Measurements from ENCODE around the gene COPS4. TPM values are rescaled to one million over a fixed set of nuclear protein-coding genes. Genes with fewer than 3 reads are reported as not detected.
A peak's percentile ranks its signal among the peaks of the same experiment; 100 is the strongest.
"Not testable (repeated sequence)": the region's sequence is repeated elsewhere in the genome, so short reads cannot be mapped to it uniquely, and the experiment has no call there.

Gene COPS4
- total RNA-seq, 1 donor from 2014 or later, result 24.3 TPM

DNA sequence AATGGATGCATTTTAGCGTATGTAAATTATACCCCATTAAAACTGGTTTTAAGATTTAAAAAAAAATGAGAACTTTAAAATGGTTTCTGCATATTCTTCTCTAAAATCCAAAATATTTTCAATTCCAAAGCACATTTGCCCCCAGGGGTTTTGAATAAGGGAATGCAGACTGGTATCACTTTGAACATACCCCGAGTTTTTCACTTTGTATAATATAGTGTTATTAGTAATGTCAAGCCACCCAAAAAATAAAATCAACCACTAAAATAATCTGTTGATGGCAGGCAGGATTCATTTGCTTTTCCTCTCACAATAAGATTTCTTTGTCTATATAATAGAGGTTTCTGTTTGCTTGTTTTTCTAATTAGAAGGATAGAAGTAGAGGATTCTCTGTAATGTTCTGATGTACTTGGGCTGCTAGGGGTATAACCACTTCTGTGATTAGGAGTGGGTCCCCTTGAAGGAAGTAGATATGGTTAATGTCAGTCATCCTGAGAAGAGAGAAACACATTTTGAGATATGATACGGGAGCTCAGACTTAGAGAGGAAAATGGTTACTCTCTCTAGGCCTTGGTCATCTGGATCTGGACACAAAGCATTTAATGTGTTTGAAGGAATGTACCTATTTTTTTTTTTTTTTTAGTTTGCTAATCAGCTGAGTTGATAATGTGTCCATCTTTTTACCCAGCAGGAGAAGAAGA lies 15.0 kb upstream of the COPS4 start:
- DNase-seq (no peak), ATAC-seq (no peak)
- TF ChIP-seq, protein P1, sequence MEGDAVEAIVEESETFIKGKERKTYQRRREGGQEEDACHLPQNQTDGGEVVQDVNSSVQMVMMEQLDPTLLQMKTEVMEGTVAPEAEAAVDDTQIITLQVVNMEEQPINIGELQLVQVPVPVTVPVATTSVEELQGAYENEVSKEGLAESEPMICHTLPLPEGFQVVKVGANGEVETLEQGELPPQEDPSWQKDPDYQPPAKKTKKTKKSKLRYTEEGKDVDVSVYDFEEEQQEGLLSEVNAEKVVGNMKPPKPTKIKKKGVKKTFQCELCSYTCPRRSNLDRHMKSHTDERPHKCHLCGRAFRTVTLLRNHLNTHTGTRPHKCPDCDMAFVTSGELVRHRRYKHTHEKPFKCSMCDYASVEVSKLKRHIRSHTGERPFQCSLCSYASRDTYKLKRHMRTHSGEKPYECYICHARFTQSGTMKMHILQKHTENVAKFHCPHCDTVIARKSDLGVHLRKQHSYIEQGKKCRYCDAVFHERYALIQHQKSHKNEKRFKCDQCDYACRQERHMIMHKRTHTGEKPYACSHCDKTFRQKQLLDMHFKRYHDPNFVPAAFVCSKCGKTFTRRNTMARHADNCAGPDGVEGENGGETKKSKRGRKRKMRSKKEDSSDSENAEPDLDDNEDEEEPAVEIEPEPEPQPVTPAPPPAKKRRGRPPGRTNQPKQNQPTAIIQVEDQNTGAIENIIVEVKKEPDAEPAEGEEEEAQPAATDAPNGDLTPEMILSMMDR (IDR thresholded peaks at IDR 0.05), result no peak
- no peaks in the 10 kb centered on the region for H3K36me3 ChIP-seq
- no peaks in the 10 kb centered on the region for H3K9me3 ChIP-seq
- no peak overlapping the region for H3K27ac ChIP-seq
- no peaks in the 10 kb centered on the region for H3K4me1 ChIP-seq
- H3K4me3 ChIP-seq, result no peak overlapping the region
- intact Hi-C loops (cut with DNase I), result no loop called here
- no peaks in the 10 kb centered on the region for H3K27me3 ChIP-seq

DNA sequence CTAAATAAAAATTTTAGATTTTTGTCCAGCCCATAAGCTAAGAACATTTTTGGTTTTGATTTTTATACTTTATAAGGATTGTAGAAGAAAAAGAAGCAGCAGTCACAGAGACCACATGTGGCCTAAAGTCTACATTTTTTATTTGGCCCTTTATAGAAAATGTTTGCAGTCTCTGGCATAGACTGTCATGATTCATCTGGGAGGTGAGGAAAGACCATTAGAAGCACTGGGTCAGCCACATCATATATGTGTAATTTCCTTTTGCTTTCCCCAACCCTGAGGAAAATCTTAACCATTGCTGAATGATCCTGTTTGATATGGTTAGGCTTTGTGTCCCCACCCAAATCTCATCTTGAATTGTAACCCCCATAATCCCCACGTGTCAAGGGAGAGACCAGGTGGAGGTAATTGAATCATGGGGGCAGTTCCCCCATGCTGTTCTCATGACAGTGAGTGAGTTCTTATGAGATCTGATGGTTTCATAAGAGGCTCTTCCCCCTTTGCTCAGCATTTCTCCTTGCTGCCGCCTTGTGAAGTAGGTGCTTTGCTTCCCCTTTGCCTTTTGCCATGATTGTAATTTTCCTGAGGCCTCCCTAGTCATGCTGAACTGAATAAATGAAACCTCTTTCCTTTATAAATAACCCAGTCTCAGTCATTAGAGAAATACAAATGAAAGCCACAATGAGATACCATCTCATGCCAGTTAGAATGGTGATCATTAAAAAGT lies 12.1 kb upstream of the COPS4 start:
- Histone ChIP-seq H3K4me3 (no peak overlapping the region), H3K27ac (no peak overlapping the region), H3K9me3 (no peaks in the 10 kb centered on the region), H3K27me3 (no peaks in the 10 kb centered on the region), H3K36me3 (no peaks in the 10 kb centered on the region), H3K4me1 (no peaks in the 10 kb centered on the region)
- no peak for DNase-seq
- TF ChIP-seq, protein P1 (IDR thresholded peaks at IDR 0.05), result no peak
- ATAC-seq, result peak; percentile 67
- intact Hi-C loops (cut with DNase I), result no loop called here

DNA sequence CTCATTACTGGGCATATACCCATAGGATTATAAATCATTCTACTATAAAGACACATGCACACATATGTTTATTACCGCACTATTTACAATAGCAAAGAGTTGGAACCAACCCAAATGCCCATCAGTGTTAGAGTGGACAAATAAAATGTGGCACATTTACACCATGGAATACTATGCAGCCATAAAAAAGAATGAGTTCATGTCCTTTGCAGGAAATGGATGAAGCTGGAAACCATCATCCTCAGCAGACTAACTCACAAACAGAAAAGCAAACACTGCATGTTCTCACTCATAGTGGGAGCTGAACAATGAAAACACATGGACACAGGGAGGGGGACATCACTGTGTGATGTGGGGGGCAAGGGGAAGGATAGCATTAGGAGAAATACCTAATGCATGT lies 11.4 kb upstream of the COPS4 start:
- intact Hi-C loops (cut with DNase I); H3K36me3 ChIP-seq; H3K9me3 ChIP-seq: not testable (repeated sequence)

DNA sequence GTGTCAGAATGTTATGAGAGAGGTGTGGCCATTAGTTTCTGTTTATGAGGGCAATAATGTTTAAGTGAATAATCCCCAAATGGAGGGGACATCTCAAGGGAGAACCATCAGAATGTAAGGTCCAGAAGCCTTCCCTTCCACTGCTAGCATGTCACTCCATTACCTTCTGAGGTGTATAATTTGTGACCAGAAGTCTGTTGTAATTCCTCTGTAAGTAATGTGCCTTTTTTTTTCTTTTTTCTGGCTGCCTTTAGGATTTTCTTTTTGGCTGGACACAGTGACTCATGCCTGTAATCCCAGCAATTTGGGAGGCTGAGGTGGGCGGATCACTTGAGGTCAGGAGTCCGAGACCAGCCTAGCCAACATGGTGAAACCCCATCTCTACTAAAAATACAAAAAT lies 10.8 kb upstream of the COPS4 start:
- H3K27ac ChIP-seq, result no peak overlapping the region
- no peaks in the 10 kb centered on the region for H3K27me3 ChIP-seq
- ATAC-seq (no peak), DNase-seq (no peak)
- intact Hi-C loops (cut with DNase I), result no loop called here
- H3K4me3 ChIP-seq, result no peak overlapping the region
- no peaks in the 10 kb centered on the region for H3K9me3 ChIP-seq
- H3K36me3 ChIP-seq, result no peaks in the 10 kb centered on the region
- TF ChIP-seq, protein P1 (IDR thresholded peaks at IDR 0.05), result no peak
- H3K4me1 ChIP-seq, result no peaks in the 10 kb centered on the region

More for the DNA sequence above, 11.4 kb upstream of the COPS4 start:
- H3K27me3 ChIP-seq, DNase-seq, H3K4me3 ChIP-seq, H3K27ac ChIP-seq, H3K4me1 ChIP-seq, ATAC-seq: not testable (repeated sequence)

DNA sequence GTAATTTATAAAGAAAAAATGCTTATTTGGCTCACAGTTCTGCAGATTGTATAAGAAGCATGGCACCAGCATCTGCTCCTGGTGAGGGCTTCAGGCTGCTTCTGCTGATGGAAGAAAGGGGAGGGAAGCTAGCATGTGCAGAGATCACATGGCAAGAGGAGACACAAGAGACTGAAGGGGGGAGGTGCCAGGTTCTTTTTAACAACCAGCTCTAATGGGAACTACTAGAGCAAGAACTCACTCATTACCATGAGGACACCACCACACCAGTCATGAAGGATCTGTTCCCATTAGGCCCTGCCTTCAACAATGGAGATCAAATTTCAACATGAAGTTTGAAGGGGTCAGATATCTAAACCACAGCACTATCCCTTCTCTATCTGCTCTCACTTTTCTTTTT lies 9.4 kb upstream of the COPS4 start:
- no peaks in the 10 kb centered on the region for H3K4me1 ChIP-seq
- ATAC-seq (no peak), DNase-seq (no peak)
- no peak overlapping the region for H3K27ac ChIP-seq
- H3K36me3 ChIP-seq, result no peaks in the 10 kb centered on the region
- no peak overlapping the region for H3K4me3 ChIP-seq
- no peaks in the 10 kb centered on the region for H3K27me3 ChIP-seq
- TF ChIP-seq, protein P1 (IDR thresholded peaks at IDR 0.05), result no peak
- no peaks in the 10 kb centered on the region for H3K9me3 ChIP-seq
- intact Hi-C loops (cut with DNase I), result no loop called here

DNA sequence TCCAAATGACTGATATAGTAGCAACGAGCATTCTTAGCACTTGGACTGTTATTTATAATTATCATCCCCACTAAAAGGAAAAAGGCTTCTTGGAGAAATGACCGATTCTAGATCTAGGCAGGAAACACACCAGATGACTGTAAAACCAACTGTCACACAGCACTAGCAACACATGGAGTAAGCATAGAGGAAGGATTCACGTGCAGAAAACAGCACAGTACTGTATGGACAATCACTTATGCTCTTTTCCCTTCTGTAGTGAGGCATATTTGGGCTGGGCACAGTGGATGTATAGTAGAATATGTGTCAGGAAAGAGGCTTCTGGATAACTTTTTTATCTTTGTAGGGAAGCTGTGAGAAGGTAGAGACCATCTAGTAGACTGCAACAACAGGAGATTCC lies 6.0 kb upstream of the COPS4 start:
- Histone ChIP-seq H3K36me3 (no peaks in the 10 kb centered on the region), H3K4me1 (no peaks in the 10 kb centered on the region), H3K4me3 (no peak overlapping the region), H3K27me3 (no peaks in the 10 kb centered on the region), H3K27ac (no peak overlapping the region), H3K9me3 (no peaks in the 10 kb centered on the region)
- ATAC-seq, result no peak
- DNase-seq, result no peak
- intact Hi-C loops (cut with DNase I), result no loop called here
- TF ChIP-seq, protein P1 (IDR thresholded peaks at IDR 0.05), result no peak
